GM12878 (cell line): ENCODE data around the gene CEP57. TPM values are rescaled to one million over a fixed set of nuclear protein-coding genes. Genes with fewer than 3 reads are reported as not detected.

Experiments used
- ATF7 ChIP-seq: fragments of 450-650 bp; IDR thresholded peaks from 2 replicates; pipeline ENCODE4 v1.6.1; 2016; ENCODE audit warnings: low read depth, mild to moderate bottlenecking
- BCL11A ChIP-seq: IDR thresholded peaks from 2 replicates; pipeline ENCODE4 v1.6.1; 2011; ENCODE audit warnings: low read depth, low read length
- CHD2 ChIP-seq: IDR thresholded peaks from 2 replicates; pipeline ENCODE4 v1.6.1; 2011; ENCODE audit warnings: low read depth, low read length, improper control_type of control experiment, borderline replicate concordance
- ESRRA ChIP-seq: IDR thresholded peaks from 2 replicates; pipeline ENCODE4 v1.6.1; 2012; ENCODE audit warnings: mild to moderate bottlenecking, low read length, improper control_type of control experiment
- ETV6 ChIP-seq, 2 experiments: fragments of 450-650 bp in 1 of 2; IDR thresholded peaks in 1 of 2; conservative IDR thresholded peaks in 1 of 2; 2 replicates each; pipeline ENCODE4 v1.6.1; 2014; ENCODE audit warnings: antibody characterized with exemption in 1 of 2, borderline replicate concordance in 1 of 2, low read depth in 1 of 2, mild to moderate bottlenecking in 1 of 2, moderate library complexity in 1 of 2
- GABPA ChIP-seq: IDR thresholded peaks from 2 replicates; pipeline ENCODE4 v1.6.1; 2014; ENCODE audit warnings: antibody characterized with exemption, low read depth, mild to moderate bottlenecking, inconsistent platforms
- HDGF ChIP-seq: fragments of 450-650 bp; IDR thresholded peaks from 2 replicates; pipeline ENCODE4 v1.6.1; 2016; ENCODE audit warnings: antibody characterized with exemption
- IKZF1 ChIP-seq: fragments of 450-650 bp; conservative IDR thresholded peaks from 2 replicates; pipeline ENCODE4 v1.6.1; 2017; ENCODE audit warnings: antibody characterized with exemption, mild to moderate bottlenecking
- IRF4 ChIP-seq: IDR thresholded peaks from 2 replicates; pipeline ENCODE4 v1.6.1; 2011; ENCODE audit warnings: low read depth, low read length
- JUNB ChIP-seq: IDR thresholded peaks from 2 replicates; pipeline ENCODE4 v1.6.1; 2016; ENCODE audit warnings: antibody characterized with exemption, mild to moderate bottlenecking
- LARP7 ChIP-seq: fragments of 450-650 bp; IDR thresholded peaks from 2 replicates; pipeline ENCODE4 v1.6.1; 2017; ENCODE audit warnings: mild to moderate bottlenecking
- MTA3 ChIP-seq: IDR thresholded peaks from 2 replicates; pipeline ENCODE4 v1.6.1; 2012; ENCODE audit warnings: low read length, inconsistent platforms, borderline replicate concordance
- MYB ChIP-seq: fragments of 150-350 bp; IDR thresholded peaks from 2 replicates; pipeline ENCODE4 v1.6.1; 2014; ENCODE audit warnings: mild to moderate bottlenecking, low read depth, low read length, borderline replicate concordance
- NFYA ChIP-seq: IDR thresholded peaks from 2 replicates; pipeline ENCODE4 v1.6.1; 2011; ENCODE audit warnings: low read depth, mild to moderate bottlenecking, low read length, improper control_type of control experiment, borderline replicate concordance
- PAX8 ChIP-seq: fragments of 450-650 bp; IDR thresholded peaks from 2 replicates; pipeline ENCODE4 v1.6.1; 2017; ENCODE audit warnings: mild to moderate bottlenecking, moderate library complexity
- RELA ChIP-seq: fragments of 450-650 bp; IDR thresholded peaks from 2 replicates; pipeline ENCODE4 v1.8.0; 2014; ENCODE audit warnings: borderline replicate concordance; ENCODE audit not compliant: partially characterized antibody
- RFX5 ChIP-seq: IDR thresholded peaks from 2 replicates; pipeline ENCODE4 v1.6.1; 2011; ENCODE audit warnings: low read depth, low read length, improper control_type of control experiment
- SMAD5 ChIP-seq: IDR thresholded peaks from 2 replicates; pipeline ENCODE4 v1.6.1; 2016; ENCODE audit warnings: antibody characterized with exemption, low read depth
- STAT3 ChIP-seq: IDR thresholded peaks from 2 replicates; pipeline ENCODE4 v1.6.1; 2011; ENCODE audit warnings: low read depth, low read length, improper control_type of control experiment
- YBX1 ChIP-seq: fragments of 450-650 bp; IDR thresholded peaks from 2 replicates; pipeline ENCODE4 v1.6.1; 2016; ENCODE audit warnings: antibody characterized with exemption
- ZBTB4 ChIP-seq: fragments of 450-650 bp; formaldehyde crosslinking; IDR thresholded peaks from 2 replicates; pipeline ENCODE4 v1.4.0; 2022; ENCODE audit warnings: mild to moderate bottlenecking, moderate library complexity
- polyA plus RNA-seq, 11 experiments: library from polyadenylated mRNA; depleted of rRNA in 4 of 11; unstranded in 6 of 11; stranded (reverse) in 5 of 11; fragments of >200 nt; fragmentation: Nextera tagmentation in 4 of 11; fragmentation: Illumina TruSeq in 1 of 11; extraction: Ambion mirVana in 4 of 11; extraction: Trizol in 1 of 11; gene quantifications; 1 replicate in 1 of 11; 2 replicates in 10 of 11; pipeline versions ENCODE4 v1.2.1 to v1.2.3, GENCODE V29; 2011 to 2016; ENCODE audit warnings: inconsistent platforms in 2 of 11, missing spikeins in 2 of 11, low read depth in 1 of 11
- total RNA-seq, 4 experiments: library from RNA; depleted of rRNA in 3 of 4; stranded (reverse); fragments of >200 nt in 3 of 4; fragmentation: Illumina TruSeq in 1 of 4; extraction: Trizol in 1 of 4; gene quantifications; 2 replicates each; pipeline versions ENCODE4 v1.2.1 to v1.2.3, GENCODE V29; 2013 to 2021
- TF ChIP-seq, protein P1 (sequence below): IDR thresholded peaks from 2 replicates; pipeline ENCODE4 v1.6.1; 2011; ENCODE audit warnings: borderline replicate concordance, low read depth, mild to moderate bottlenecking, moderate library complexity, low read length; ENCODE audit not compliant: insufficient read depth, poor library complexity, severe bottlenecking
- TF ChIP-seq, protein P2 (sequence below): fragments of 450-650 bp; formaldehyde crosslinking; IDR thresholded peaks from 2 replicates; pipeline ENCODE4 v1.4.0; 2020; ENCODE audit warnings: mild to moderate bottlenecking, moderate library complexity
- TF ChIP-seq, protein P3 (sequence below): IDR thresholded peaks from 2 replicates; pipeline ENCODE4 v1.6.1; 2012; ENCODE audit warnings: low read depth, low read length, improper control_type of control experiment

CEP57 gene
- total and polyA plus RNA-seq, 10 of the 15 experiments (the other 5 are each of a cell fraction or from before 2014, with no cell fraction given) = 19.4 to 85.4 (median 56.8) TPM

DNA sequence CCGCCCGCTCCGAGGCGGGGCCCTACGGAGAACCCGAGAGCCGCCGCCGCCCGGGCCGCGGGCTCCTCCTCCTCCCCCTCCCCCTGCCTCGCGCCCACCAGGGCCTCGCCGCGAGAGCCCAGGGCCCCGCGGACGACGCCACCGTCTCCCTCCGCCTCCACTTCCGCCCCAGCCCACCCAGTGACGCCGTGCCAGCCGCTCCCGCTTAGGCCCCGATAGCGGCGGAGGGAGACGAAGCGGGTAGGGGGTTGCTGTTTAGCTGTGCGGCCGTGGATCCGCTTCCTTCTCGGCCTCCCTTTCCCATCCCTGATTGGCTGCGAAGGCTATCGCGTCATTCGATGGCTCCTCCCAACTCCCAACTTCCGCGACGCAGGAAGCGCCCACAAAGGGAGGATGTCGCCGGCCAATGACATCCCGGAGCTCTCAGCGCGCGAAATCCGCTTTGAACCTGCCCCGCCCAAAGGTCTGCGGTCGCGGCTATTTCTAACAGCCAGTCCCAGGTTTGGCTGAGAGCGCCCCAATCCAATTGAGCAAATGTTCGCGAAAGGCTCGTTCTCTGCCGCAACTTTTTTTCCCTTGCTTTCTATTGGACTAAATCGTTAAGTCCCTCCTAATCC is 684 bp upstream of the CEP57 start, which contains the start of gene FAM76B (continued):
- TF ChIP-seq, protein P1, sequence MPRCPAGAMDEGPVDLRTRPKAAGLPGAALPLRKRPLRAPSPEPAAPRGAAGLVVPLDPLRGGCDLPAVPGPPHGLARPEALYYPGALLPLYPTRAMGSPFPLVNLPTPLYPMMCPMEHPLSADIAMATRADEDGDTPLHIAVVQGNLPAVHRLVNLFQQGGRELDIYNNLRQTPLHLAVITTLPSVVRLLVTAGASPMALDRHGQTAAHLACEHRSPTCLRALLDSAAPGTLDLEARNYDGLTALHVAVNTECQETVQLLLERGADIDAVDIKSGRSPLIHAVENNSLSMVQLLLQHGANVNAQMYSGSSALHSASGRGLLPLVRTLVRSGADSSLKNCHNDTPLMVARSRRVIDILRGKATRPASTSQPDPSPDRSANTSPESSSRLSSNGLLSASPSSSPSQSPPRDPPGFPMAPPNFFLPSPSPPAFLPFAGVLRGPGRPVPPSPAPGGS = peak; percentile 26
- TF ChIP-seq NFYA (no peak), SMAD5 (peak; percentile 66; the same call in 1 of the 2 replicates), IRF4 (peak; percentile 69), JUNB (no peak), STAT3 (no peak), ATF7 (no peak), BCL11A (no peak), HDGF (peak; percentile 86; the same call in 1 of the 2 replicates), IKZF1 (peak; percentile 88), MTA3 (no peak), YBX1 (no peak), RFX5 (peak; percentile 55), CHD2 (peak; percentile 95), ESRRA (no peak), GABPA (peak; percentile 83), RELA (peak; percentile 50), PAX8 (no peak), ETV6 (conservative IDR thresholded peaks at IDR 0.05 in 1 of 2, IDR thresholded peaks at IDR 0.05 in 1 of 2; ENCODE audit: borderline replicate concordance in 1 of 2, low read depth in 1 of 2) (peak in 1 of 2 experiments; percentile 42; a peak in 1 of 4 replicates), MYB (peak; percentile 69; the same call in 1 of the 2 replicates), LARP7 (peak; percentile 90), ZBTB4 (CRISPR knock-in tag) (no peak)
- TF ChIP-seq, protein P2, sequence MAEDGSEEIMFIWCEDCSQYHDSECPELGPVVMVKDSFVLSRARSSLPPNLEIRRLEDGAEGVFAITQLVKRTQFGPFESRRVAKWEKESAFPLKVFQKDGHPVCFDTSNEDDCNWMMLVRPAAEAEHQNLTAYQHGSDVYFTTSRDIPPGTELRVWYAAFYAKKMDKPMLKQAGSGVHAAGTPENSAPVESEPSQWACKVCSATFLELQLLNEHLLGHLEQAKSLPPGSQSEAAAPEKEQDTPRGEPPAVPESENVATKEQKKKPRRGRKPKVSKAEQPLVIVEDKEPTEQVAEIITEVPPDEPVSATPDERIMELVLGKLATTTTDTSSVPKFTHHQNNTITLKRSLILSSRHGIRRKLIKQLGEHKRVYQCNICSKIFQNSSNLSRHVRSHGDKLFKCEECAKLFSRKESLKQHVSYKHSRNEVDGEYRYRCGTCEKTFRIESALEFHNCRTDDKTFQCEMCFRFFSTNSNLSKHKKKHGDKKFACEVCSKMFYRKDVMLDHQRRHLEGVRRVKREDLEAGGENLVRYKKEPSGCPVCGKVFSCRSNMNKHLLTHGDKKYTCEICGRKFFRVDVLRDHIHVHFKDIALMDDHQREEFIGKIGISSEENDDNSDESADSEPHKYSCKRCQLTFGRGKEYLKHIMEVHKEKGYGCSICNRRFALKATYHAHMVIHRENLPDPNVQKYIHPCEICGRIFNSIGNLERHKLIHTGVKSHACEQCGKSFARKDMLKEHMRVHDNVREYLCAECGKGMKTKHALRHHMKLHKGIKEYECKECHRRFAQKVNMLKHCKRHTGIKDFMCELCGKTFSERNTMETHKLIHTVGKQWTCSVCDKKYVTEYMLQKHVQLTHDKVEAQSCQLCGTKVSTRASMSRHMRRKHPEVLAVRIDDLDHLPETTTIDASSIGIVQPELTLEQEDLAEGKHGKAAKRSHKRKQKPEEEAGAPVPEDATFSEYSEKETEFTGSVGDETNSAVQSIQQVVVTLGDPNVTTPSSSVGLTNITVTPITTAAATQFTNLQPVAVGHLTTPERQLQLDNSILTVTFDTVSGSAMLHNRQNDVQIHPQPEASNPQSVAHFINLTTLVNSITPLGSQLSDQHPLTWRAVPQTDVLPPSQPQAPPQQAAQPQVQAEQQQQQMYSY (CRISPR knock-in tag) = no peak
- TF ChIP-seq, protein P3, sequence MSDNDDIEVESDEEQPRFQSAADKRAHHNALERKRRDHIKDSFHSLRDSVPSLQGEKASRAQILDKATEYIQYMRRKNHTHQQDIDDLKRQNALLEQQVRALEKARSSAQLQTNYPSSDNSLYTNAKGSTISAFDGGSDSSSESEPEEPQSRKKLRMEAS = peak; percentile 73
